Measurements from ENCODE around the gene MYO16. TPM values are rescaled to one million over a fixed set of nuclear protein-coding genes. Genes with fewer than 3 reads are reported as not detected.

Gene MYO16
- total RNA-seq, 1 experiment from 2014 or later: 0.49 TPM

DNA sequence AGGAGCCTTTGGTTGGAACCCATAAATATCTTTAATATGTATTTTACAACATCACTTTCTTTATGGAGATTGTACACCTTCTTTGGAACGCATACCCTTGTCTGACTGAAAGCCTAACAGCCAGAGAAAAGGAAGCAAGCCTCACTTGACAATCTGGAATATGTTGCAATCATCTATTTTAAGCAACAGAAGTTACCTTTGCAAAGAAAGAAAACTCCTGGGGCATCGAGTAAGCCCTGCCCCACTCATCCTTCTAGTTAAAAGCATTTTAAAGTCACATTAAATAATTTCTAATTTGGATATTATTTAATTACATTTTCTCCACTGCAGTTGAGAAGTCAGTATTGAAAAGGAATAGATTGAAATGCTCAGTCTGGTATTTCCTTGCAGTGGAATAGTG is 542.7 kb downstream of the MYO16 start:
- ChIA-PET POLR2A (ENCODE audit: low non-redundant PET) (no interaction called here), CTCF (no interaction called here)
- Histone ChIP-seq H3K4me1 (ENCODE audit: insufficient read depth, low read length, poor library complexity, severe bottlenecking) (peaks cover 6% of the 10 kb centered on the region), H3K27me3 (replicated peaks; ENCODE audit: insufficient read depth, low read depth, low read length, poor library complexity) (no peaks in the 10 kb centered on the region), H3K9me3 (ENCODE audit: low read depth, low read length, poor library complexity, severe bottlenecking) (no peaks in the 10 kb centered on the region), H3K27ac (ENCODE audit: low read depth, low read length, poor library complexity, severe bottlenecking) (no peak overlapping the region), H3K36me3 (ENCODE audit: insufficient read depth, low read length, poor library complexity, severe bottlenecking) (no peaks in the 10 kb centered on the region), H3K4me3 (ENCODE audit: low read depth, low read length, poor library complexity, severe bottlenecking) (no peak overlapping the region)
- no peak for TF ChIP-seq EZH2 (IDR thresholded peaks at IDR 0.05; ENCODE audit: borderline replicate concordance, low read depth, low read length, poor library complexity, severe bottlenecking)
- TF ChIP-seq, protein P1, sequence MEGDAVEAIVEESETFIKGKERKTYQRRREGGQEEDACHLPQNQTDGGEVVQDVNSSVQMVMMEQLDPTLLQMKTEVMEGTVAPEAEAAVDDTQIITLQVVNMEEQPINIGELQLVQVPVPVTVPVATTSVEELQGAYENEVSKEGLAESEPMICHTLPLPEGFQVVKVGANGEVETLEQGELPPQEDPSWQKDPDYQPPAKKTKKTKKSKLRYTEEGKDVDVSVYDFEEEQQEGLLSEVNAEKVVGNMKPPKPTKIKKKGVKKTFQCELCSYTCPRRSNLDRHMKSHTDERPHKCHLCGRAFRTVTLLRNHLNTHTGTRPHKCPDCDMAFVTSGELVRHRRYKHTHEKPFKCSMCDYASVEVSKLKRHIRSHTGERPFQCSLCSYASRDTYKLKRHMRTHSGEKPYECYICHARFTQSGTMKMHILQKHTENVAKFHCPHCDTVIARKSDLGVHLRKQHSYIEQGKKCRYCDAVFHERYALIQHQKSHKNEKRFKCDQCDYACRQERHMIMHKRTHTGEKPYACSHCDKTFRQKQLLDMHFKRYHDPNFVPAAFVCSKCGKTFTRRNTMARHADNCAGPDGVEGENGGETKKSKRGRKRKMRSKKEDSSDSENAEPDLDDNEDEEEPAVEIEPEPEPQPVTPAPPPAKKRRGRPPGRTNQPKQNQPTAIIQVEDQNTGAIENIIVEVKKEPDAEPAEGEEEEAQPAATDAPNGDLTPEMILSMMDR (conservative IDR thresholded peaks at IDR 0.05; ENCODE audit: low read depth, low read length): no peak
- intact Hi-C loops (cut with micrococcal nuclease; ENCODE audit: unreplicated experiment): no loop called here
- no TSS peak for BruUV-seq (replicated peaks)
- no peak for DNase-seq (ENCODE audit: low spot score)

DNA sequence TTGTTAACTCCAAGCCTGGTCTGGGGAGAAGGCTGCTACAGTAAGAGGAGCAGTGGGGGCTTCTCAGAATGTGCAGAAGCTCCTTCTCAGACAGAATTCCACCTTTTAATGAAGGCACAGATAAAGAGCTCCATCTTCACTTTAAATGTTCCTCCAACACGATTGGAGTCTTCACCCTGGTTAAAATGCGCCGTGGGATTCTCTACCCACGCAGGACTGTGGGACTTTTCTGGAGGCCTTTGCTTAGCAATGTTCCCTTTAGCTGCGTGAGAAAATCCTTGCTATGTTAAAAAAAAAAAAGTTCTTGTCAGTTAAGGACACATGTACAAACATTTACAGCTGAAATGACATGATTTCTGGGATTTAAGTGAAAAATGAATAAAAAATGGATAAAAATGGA is 546.3 kb downstream of the MYO16 start:
- no TSS peak for BruUV-seq (replicated peaks)
- Histone ChIP-seq H3K27me3 (replicated peaks; ENCODE audit: insufficient read depth, low read depth, low read length, poor library complexity) (no peaks in the 10 kb centered on the region), H3K4me1 (ENCODE audit: insufficient read depth, low read length, poor library complexity, severe bottlenecking) (peaks cover 4% of the 10 kb centered on the region), H3K4me3 (ENCODE audit: low read depth, low read length, poor library complexity, severe bottlenecking) (no peak overlapping the region), H3K27ac (ENCODE audit: low read depth, low read length, poor library complexity, severe bottlenecking) (no peak overlapping the region), H3K9me3 (ENCODE audit: low read depth, low read length, poor library complexity, severe bottlenecking) (no peaks in the 10 kb centered on the region), H3K36me3 (ENCODE audit: insufficient read depth, low read length, poor library complexity, severe bottlenecking) (no peaks in the 10 kb centered on the region)
- no peak for TF ChIP-seq EZH2 (IDR thresholded peaks at IDR 0.05; ENCODE audit: borderline replicate concordance, low read depth, low read length, poor library complexity, severe bottlenecking)
- TF ChIP-seq, protein P1 (conservative IDR thresholded peaks at IDR 0.05; ENCODE audit: low read depth, low read length): no peak
- POLR2A ChIA-PET (ENCODE audit: low non-redundant PET): no interaction called here
- CTCF ChIA-PET: no interaction called here
- no peak for DNase-seq (ENCODE audit: low spot score)
- intact Hi-C loops (cut with micrococcal nuclease; ENCODE audit: unreplicated experiment): no loop called here

DNA sequence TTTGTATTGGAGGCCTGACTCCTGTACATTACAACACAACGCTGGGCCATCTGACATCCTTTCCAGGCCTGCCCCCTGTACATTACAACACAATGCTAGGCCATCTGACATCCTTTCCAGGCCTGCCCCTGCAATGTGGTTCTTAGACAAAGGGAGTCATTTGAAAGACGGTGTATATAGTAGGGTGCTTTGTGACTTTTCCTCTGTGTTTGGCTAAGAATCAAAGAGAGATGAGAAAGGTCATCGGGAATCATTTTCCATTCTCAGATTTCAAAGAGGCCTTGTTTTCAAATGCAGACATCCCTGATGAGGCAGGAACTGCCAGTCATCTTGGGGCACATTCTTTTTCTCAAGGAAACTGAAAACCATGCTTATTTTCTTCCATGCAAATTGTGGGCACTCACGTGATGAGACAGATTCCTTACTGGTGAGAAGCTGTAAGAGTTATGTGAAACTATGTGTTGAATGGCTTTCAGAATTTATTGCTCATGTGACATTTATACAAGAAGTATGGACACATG is 551.6 kb downstream of the MYO16 start:
- DNase-seq (ENCODE audit: low spot score): peak; percentile 79
- ChIA-PET CTCF (no interaction called here), POLR2A (ENCODE audit: low non-redundant PET) (no interaction called here)
- Histone ChIP-seq H3K4me1 (ENCODE audit: insufficient read depth, low read length, poor library complexity, severe bottlenecking) (peaks cover 12% of the 10 kb centered on the region), H3K9me3 (ENCODE audit: low read depth, low read length, poor library complexity, severe bottlenecking) (no peaks in the 10 kb centered on the region), H3K4me3 (ENCODE audit: low read depth, low read length, poor library complexity, severe bottlenecking) (no peak overlapping the region), H3K36me3 (ENCODE audit: insufficient read depth, low read length, poor library complexity, severe bottlenecking) (no peaks in the 10 kb centered on the region), H3K27ac (ENCODE audit: low read depth, low read length, poor library complexity, severe bottlenecking) (peak overlapping the region; percentile 59), H3K27me3 (replicated peaks; ENCODE audit: insufficient read depth, low read depth, low read length, poor library complexity) (no peaks in the 10 kb centered on the region)
- no TSS peak for BruUV-seq (replicated peaks)
- TF ChIP-seq EZH2 (IDR thresholded peaks at IDR 0.05; ENCODE audit: borderline replicate concordance, low read depth, low read length, poor library complexity, severe bottlenecking): no peak
- TF ChIP-seq, protein P1 (conservative IDR thresholded peaks at IDR 0.05; ENCODE audit: low read depth, low read length): no peak
- intact Hi-C loops (cut with micrococcal nuclease; ENCODE audit: unreplicated experiment): no loop called here
